GM06990 (cell line): ENCODE results near the gene SCAF4.

Source experiments
- DNase-seq: peaks from one replicate; pipeline ENCODE4 v3.0.0-alpha.2; 2011; ENCODE audit not compliant: insufficient read length; ENCODE audit errors: extremely low read depth
- H3K27me3 ChIP-seq: replicated peaks from 2 replicates; pipeline ENCODE4 v1.6.0; 2011; ENCODE audit warnings: low read length; ENCODE audit not compliant: control insufficient read depth, insufficient read depth
- H3K36me3 ChIP-seq: 2 replicates; pipeline ENCODE4 v1.5.1; 2011; ENCODE audit warnings: low read length; ENCODE audit not compliant: control insufficient read depth, insufficient read depth
- H3K4me3 ChIP-seq: replicated peaks from 2 replicates; pipeline ENCODE4 v1.5.1; 2011; ENCODE audit warnings: low read depth, mild to moderate bottlenecking, control low read depth, low read length
- CTCF ChIP-seq: IDR thresholded peaks from 2 replicates; pipeline ENCODE4 v1.5.1; 2011; ENCODE audit warnings: low read length, control low read depth, mild to moderate bottlenecking, inconsistent platforms; ENCODE audit not compliant: insufficient read depth, poor library complexity, severe bottlenecking

Gene SCAF4

GRCh38 chr21:31671931-31672330, 60.0 kb downstream of the SCAF4 start:
- no peak for TF ChIP-seq CTCF
- Histone ChIP-seq H3K27me3 (no peaks in the 10 kb centered on the region), H3K36me3 (peaks cover 9% of the 10 kb centered on the region), H3K4me3 (no peak overlapping the region)
- no peak for DNase-seq

- no peak for TF ChIP-seq CTCF
- H3K27me3 ChIP-seq = no peaks in the 10 kb centered on the region
- peaks cover 9% of the 10 kb centered on the region for H3K36me3 ChIP-seq
- no peak overlapping the region for H3K4me3 ChIP-seq
- no peak for DNase-seq
Measured at GRCh38 chr21:31671146-31671716, 60.7 kb downstream of the SCAF4 start.

- DNase-seq = no peak
- Histone ChIP-seq H3K36me3 (peaks cover 9% of the 10 kb centered on the region), H3K4me3 (no peak overlapping the region), H3K27me3 (no peaks in the 10 kb centered on the region)
- TF ChIP-seq CTCF = no peak
Measured at GRCh38 chr21:31670070-31670469, 61.8 kb downstream of the SCAF4 start.

GRCh38 chr21:31668651-31669491, 63.0 kb downstream of the SCAF4 start:
- Histone ChIP-seq H3K27me3 (no peaks in the 10 kb centered on the region), H3K36me3 (peaks cover 9% of the 10 kb centered on the region), H3K4me3 (no peak overlapping the region)
- TF ChIP-seq CTCF = no peak
- peak; percentile 35 for DNase-seq

GRCh38 chr21:31667639-31668038, 64.3 kb downstream of the SCAF4 start:
- TF ChIP-seq CTCF = no peak
- DNase-seq = no peak
- Histone ChIP-seq H3K27me3 (no peaks in the 10 kb centered on the region), H3K36me3 (peaks cover 12% of the 10 kb centered on the region), H3K4me3 (no peak overlapping the region)
